ENCODE measurements around the gene PITRM1. TPM values are rescaled to one million over a fixed set of nuclear protein-coding genes. Genes with fewer than 3 reads are reported as not detected.

PITRM1 gene
- total and polyA plus RNA-seq, 7 donors: 51.0 to 112 (median 78.8) TPM

DNA sequence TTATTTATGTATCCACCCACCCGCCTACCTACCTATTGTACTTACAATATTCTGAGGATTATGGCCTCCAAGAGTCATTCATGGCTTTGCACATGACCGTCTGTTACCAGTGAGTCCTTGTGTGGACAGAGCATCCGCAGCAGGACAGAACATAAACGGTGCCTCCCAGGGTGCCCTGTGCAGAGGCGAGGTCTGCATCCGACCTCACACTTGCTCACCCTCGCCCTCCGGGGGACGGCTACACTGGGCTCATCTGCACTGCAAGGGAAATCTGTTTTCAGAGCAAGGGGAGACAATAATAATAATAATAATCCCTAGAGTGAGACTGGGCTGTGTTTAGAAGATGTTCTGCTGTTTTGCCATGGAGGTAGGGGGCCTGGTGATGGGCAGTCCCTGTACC lies 75.4 kb downstream of the PITRM1 start:
- ATAC-seq (no peak), DNase-seq (no peak)
- TF ChIP-seq, protein P1, sequence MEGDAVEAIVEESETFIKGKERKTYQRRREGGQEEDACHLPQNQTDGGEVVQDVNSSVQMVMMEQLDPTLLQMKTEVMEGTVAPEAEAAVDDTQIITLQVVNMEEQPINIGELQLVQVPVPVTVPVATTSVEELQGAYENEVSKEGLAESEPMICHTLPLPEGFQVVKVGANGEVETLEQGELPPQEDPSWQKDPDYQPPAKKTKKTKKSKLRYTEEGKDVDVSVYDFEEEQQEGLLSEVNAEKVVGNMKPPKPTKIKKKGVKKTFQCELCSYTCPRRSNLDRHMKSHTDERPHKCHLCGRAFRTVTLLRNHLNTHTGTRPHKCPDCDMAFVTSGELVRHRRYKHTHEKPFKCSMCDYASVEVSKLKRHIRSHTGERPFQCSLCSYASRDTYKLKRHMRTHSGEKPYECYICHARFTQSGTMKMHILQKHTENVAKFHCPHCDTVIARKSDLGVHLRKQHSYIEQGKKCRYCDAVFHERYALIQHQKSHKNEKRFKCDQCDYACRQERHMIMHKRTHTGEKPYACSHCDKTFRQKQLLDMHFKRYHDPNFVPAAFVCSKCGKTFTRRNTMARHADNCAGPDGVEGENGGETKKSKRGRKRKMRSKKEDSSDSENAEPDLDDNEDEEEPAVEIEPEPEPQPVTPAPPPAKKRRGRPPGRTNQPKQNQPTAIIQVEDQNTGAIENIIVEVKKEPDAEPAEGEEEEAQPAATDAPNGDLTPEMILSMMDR (IDR thresholded peaks at IDR 0.05): no peak
- Histone ChIP-seq H3K27me3 (ENCODE audit: insufficient read depth in 3 of 3, low read length in 2 of 3) (no peaks in the 10 kb centered on the region), H3K4me3 (no peak overlapping the region), H3K9me3 (no peaks in the 10 kb centered on the region), H3K27ac (no peak overlapping the region), H3K4me1 (no peaks in the 10 kb centered on the region), H3K36me3 (ENCODE audit: insufficient read depth in 1 of 2, low read depth in 1 of 2) (no peaks in the 10 kb centered on the region)
- intact Hi-C loops (cut with DNase I): no loop called here
- 90 to 93% (median 93%) methylated on average over 9 of the region's 9 CpGs for WGBS, 3 donors

DNA sequence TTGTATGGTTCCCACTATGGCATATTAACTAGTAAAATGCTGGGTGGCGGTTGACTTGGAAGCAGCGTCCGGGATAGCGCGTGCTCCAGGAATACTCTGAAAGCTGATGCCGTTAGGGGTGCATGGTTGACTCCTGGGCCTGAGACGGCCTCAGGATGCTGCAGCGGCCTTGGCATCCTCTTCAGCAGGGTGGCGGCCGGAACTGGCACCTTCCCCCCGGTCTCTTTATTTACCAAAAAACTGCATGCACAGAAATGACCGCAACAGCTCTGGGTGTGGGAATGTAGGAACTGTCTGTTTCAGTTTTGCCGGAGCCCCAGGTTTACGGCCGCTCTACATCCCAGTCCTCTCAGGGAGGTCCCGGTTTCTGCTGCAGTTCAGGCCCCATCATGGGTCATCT lies 76.4 kb downstream of the PITRM1 start:
- peak overlapping the region; percentile 7 for H3K4me3 ChIP-seq
- ATAC-seq (no peak), DNase-seq (no peak)
- TF ChIP-seq, protein P1 (IDR thresholded peaks at IDR 0.05): no peak
- no peaks in the 10 kb centered on the region for H3K27me3 ChIP-seq (ENCODE audit: insufficient read depth in 3 of 3, low read length in 2 of 3)
- 68 to 79% (median 78%) methylated on average over 16 of the region's 16 CpGs for WGBS, 3 donors
- intact Hi-C loops (cut with DNase I): no loop called here
- no peaks in the 10 kb centered on the region for H3K9me3 ChIP-seq
- peak overlapping the region; percentile 66 for H3K27ac ChIP-seq
- H3K4me1 ChIP-seq: no peaks in the 10 kb centered on the region
- no peaks in the 10 kb centered on the region for H3K36me3 ChIP-seq (ENCODE audit: insufficient read depth in 1 of 2, low read depth in 1 of 2)

DNA sequence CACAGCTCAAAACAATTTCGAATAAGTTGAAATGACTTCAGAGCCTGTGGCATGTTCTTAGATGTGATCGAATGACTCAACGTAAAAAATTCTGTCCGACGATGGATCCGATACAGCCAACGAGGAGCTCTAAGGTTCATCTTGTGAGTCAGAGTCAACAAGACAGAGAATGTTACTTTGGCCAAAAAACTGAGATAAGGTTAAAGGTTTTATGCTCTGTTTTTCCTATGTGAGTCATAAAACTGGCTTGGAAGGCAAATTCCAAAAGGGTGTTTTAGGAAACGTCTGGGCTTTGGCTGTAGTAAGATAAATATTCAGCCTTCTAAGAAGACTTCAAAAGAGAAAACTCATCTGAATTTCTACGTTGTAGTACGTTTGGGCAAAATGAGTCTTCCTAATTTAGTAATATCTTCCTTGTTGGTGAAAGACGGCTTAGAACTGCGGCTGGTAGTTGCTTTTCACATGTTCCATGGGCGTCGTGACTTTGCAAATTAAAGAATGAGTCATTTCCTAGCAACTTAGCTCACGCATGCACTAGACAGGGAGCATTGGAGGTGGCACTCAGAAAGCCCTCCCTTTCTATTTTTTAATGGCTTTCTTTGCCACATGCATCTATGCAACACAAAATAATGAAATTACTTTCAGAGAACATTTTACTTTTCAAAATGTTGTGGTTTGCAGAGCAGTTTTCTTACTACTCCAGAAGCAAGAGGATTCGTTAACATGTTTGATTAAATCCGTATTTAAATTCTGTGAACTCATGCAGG lies 77.0 kb downstream of the PITRM1 start:
- Histone ChIP-seq H3K9me3 (no peaks in the 10 kb centered on the region), H3K36me3 (ENCODE audit: insufficient read depth in 1 of 2, low read depth in 1 of 2) (no peaks in the 10 kb centered on the region), H3K27ac (peak overlapping the region; percentile 66), H3K4me3 (no peak overlapping the region), H3K27me3 (ENCODE audit: insufficient read depth in 3 of 3, low read length in 2 of 3) (no peaks in the 10 kb centered on the region), H3K4me1 (no peaks in the 10 kb centered on the region)
- ATAC-seq (peak; percentile 62 to 77 (median 68)), DNase-seq (no peak)
- TF ChIP-seq, protein P1 (IDR thresholded peaks at IDR 0.05): no peak
- 27 to 37% (median 28%) methylated on average over 17 of the region's 17 CpGs for WGBS, 3 donors
- intact Hi-C loops (cut with DNase I): no loop called here

DNA sequence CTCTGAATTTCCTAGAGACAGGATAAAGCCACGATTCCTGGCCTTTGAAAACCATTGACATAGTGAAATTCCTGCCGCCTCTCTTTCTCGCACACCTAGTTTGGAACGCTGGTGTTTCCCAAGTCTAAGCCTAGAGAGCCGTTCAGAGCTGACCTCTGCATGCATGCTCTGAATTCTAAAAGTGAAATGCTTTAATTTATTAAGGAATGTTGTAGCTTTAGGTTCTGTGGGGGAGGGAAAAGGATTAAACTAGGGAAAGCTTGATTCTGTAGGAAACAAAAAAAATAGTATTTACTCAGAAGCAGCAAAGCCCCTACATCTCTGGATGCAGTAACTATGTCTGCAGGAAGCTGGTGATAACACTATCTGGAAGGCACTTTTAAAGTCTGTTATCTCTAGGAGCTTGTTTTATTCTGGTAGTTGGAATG lies 78.0 kb downstream of the PITRM1 start:
- H3K27me3 ChIP-seq (ENCODE audit: insufficient read depth in 3 of 3, low read length in 2 of 3): no peaks in the 10 kb centered on the region
- peak overlapping the region; percentile 66 for H3K27ac ChIP-seq
- no peaks in the 10 kb centered on the region for H3K4me1 ChIP-seq
- H3K4me3 ChIP-seq: no peak overlapping the region
- intact Hi-C loops (cut with DNase I): no loop called here
- WGBS, 3 donors: 81 to 88% (median 86%) methylated on average over 5 of the region's 5 CpGs
- DNase-seq: no peak
- no peaks in the 10 kb centered on the region for H3K36me3 ChIP-seq (ENCODE audit: insufficient read depth in 1 of 2, low read depth in 1 of 2)
- no peaks in the 10 kb centered on the region for H3K9me3 ChIP-seq
- ATAC-seq: no peak
- TF ChIP-seq, protein P1 (IDR thresholded peaks at IDR 0.05): no peak

DNA sequence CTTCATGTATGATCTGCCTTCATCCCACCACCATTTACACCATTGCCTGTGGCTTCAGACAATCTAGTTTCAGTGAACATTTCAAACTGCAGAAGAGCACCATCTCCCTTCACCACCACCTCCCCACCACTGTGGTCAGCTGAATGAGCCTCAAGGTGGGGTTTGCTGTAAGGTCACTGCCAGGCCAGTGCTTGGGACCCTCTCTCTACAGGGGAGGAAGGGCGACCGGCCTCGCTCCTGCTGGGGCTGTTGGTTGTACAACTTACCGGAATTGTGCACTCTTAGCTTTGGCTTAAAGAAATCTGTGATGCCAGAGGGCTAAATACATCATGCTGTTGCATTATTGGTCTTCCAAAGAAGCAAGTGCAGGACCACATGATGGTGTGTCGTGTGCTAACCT lies 78.6 kb downstream of the PITRM1 start:
- TF ChIP-seq, protein P1 (IDR thresholded peaks at IDR 0.05): no peak
- Histone ChIP-seq H3K4me3 (no peak overlapping the region), H3K36me3 (ENCODE audit: insufficient read depth in 1 of 2, low read depth in 1 of 2) (no peaks in the 10 kb centered on the region), H3K4me1 (no peaks in the 10 kb centered on the region), H3K27me3 (ENCODE audit: insufficient read depth in 3 of 3, low read length in 2 of 3) (no peaks in the 10 kb centered on the region), H3K9me3 (no peaks in the 10 kb centered on the region), H3K27ac (no peak overlapping the region)
- DNase-seq (no peak), ATAC-seq (no peak)
- intact Hi-C loops (cut with DNase I): no loop called here
- 98 to 99% (median 99%) methylated on average over 5 of the region's 5 CpGs for WGBS, 3 donors
